HEK293 (cell line): ENCODE measurements around the gene WASL.

Experiments used
- CTCF ChIP-seq: fragments of 450-650 bp; formaldehyde crosslinking; IDR thresholded peaks from 2 replicates; pipeline ENCODE4 v1.5.1; 2016; ENCODE audit warnings: missing biosample characterization, missing genetic modification characterization
- INSM2 ChIP-seq: fragments of 450-650 bp; formaldehyde crosslinking; IDR thresholded peaks from 2 replicates; pipeline ENCODE4 v1.5.1; 2016; ENCODE audit warnings: missing biosample characterization, missing genetic modification characterization
- MEIS1 ChIP-seq: sonication (generic); formaldehyde crosslinking; IDR thresholded peaks from 2 replicates; pipeline ENCODE4 v1.8.1; 2022; ENCODE audit warnings: missing genetic modification reagents, mild to moderate bottlenecking, borderline replicate concordance
- PRDM10 ChIP-seq: fragments of 450-650 bp; formaldehyde crosslinking; IDR thresholded peaks from 2 replicates; pipeline ENCODE4 v1.5.1; 2016; ENCODE audit warnings: missing biosample characterization, missing genetic modification characterization
- REST ChIP-seq: fragments of 450-650 bp; formaldehyde crosslinking; IDR thresholded peaks from 2 replicates; pipeline ENCODE4 v1.5.1; 2016; ENCODE audit warnings: missing biosample characterization, missing genetic modification characterization
- ZBTB21 ChIP-seq: fragments of 450-650 bp; formaldehyde crosslinking; IDR thresholded peaks from 2 replicates; pipeline ENCODE4 v1.5.1; 2017; ENCODE audit warnings: missing biosample characterization, missing genetic modification characterization
- ZBTB44 ChIP-seq: fragments of 450-650 bp; IDR thresholded peaks from 2 replicates; pipeline ENCODE4 v1.5.1; 2018; ENCODE audit warnings: missing biosample characterization, mild to moderate bottlenecking, missing genetic modification characterization
- ZNF274 ChIP-seq, 2 experiments: fragments of 200-500 bp in 1 of 2; fragments of 450-650 bp in 1 of 2; sonication (Bioruptor generic) in 1 of 2; formaldehyde crosslinking in 1 of 2; IDR thresholded peaks; 2 replicates each; pipeline versions ENCODE4 v1.5.1 to v1.6.1; 2014 to 2016; ENCODE audit warnings: borderline replicate concordance in 1 of 2, inconsistent platforms in 1 of 2, low read length in 1 of 2, missing biosample characterization in 1 of 2, missing genetic modification characterization in 1 of 2
- ZNF664 ChIP-seq: fragments of 450-650 bp; formaldehyde crosslinking; IDR thresholded peaks from 2 replicates; pipeline ENCODE4 v1.5.1; 2016; ENCODE audit warnings: missing biosample characterization, missing genetic modification characterization
- ZNF704 ChIP-seq: fragments of 450-650 bp; formaldehyde crosslinking; IDR thresholded peaks from 2 replicates; pipeline ENCODE4 v1.5.1; 2016; ENCODE audit warnings: missing biosample characterization, missing genetic modification characterization

GRCh38 chr7:123725586-123726171 lies 23.1 kb downstream of the WASL start:
- TF ChIP-seq ZBTB21 (tag by site-specific recombination), result no peak
- 0 out of 2 replicates have a peak, but pooled peaks have one; percentile 36 for TF ChIP-seq ZBTB44
- no peak for TF ChIP-seq ZNF274 (IDR thresholded peaks at IDR 0.05; ENCODE audit: low read length)
- no peak for TF ChIP-seq ZNF274 (tag by site-specific recombination; IDR thresholded peaks at IDR 0.05; ENCODE audit: borderline replicate concordance)
- no peak for TF ChIP-seq REST (tag by site-specific recombination)
- TF ChIP-seq PRDM10 (tag by site-specific recombination), result no peak
- TF ChIP-seq CTCF (tag by site-specific recombination), result no peak
- TF ChIP-seq MEIS1, result no peak
- TF ChIP-seq ZNF664 (tag by site-specific recombination), result no peak
- no peak for TF ChIP-seq INSM2 (tag by site-specific recombination)
- no peak for TF ChIP-seq ZNF704 (tag by site-specific recombination)
